Measurements from ENCODE around the gene RAB15.

RAB15 gene

DNA sequence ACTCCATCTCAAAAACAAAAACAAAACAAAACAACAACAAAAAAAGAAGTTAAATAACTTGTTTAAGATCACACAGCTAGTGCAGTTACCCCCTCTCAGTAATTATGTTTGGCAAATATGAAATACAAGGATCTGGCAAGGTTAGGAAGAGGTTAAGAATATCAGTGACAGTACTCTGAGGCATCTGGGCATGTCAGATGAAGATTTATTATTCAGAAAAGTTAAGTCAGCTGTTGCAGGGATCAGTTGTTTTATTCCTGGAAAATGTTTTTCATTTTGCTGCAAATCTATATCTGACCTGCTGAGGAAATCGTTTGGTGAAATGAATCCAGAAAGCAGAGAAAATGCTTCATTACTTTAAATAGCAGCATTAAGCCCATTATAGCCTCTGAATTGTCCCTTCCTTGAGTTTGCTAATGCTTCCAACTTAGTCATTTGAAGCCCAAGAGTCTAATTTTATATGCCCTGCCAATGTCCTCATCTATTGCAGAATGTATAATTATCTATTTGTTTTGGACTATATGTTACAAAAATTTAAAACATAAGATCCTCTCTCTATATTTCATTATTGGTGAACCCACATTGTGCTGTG is 37.7 kb downstream of the RAB15 start:
- Histone ChIP-seq H3K4me3 (ENCODE audit: low read length) (no peak overlapping the region), H3K79me2 (ENCODE audit: low read length) (peaks cover 18% of the 10 kb centered on the region), H3K4me2 (ENCODE audit: low read depth, low read length) (no peak overlapping the region), H3F3A (ENCODE audit: insufficient read depth, low read length) (peaks cover 11% of the 10 kb centered on the region; the same call in 1 of the 2 replicates), H3K9me2 (replicated peaks; ENCODE audit: insufficient read depth, low read length) (no peaks in the 10 kb centered on the region), H3K9ac (ENCODE audit: low read length) (no peak overlapping the region), H4K20me1 (ENCODE audit: insufficient read depth, low read length) (no peaks in the 10 kb centered on the region), H3K36me3 (replicated peaks; ENCODE audit: insufficient read depth, low read length) (no peaks in the 10 kb centered on the region; the same call in 1 of the 2 replicates), H3K9me3 (replicated peaks; ENCODE audit: insufficient read depth, low read length) (no peaks in the 10 kb centered on the region), H3K4me1 (ENCODE audit: low read length) (peaks cover 31% of the 10 kb centered on the region), H3K27ac (ENCODE audit: low read length) (no peak overlapping the region), H3K27me3 (replicated peaks; ENCODE audit: insufficient read depth, low read length) (no peaks in the 10 kb centered on the region), H2AFZ (ENCODE audit: low read length) (no peak overlapping the region)
- no peak for DNase-seq
- TF ChIP-seq EZH2 (optimal IDR thresholded peaks at IDR 0.05; ENCODE audit: low read depth, low read length) (no peak), EZH2phosphoT487 (IDR thresholded peaks at IDR 0.05; ENCODE audit: low read length) (no peak)
- TF ChIP-seq, protein P1, sequence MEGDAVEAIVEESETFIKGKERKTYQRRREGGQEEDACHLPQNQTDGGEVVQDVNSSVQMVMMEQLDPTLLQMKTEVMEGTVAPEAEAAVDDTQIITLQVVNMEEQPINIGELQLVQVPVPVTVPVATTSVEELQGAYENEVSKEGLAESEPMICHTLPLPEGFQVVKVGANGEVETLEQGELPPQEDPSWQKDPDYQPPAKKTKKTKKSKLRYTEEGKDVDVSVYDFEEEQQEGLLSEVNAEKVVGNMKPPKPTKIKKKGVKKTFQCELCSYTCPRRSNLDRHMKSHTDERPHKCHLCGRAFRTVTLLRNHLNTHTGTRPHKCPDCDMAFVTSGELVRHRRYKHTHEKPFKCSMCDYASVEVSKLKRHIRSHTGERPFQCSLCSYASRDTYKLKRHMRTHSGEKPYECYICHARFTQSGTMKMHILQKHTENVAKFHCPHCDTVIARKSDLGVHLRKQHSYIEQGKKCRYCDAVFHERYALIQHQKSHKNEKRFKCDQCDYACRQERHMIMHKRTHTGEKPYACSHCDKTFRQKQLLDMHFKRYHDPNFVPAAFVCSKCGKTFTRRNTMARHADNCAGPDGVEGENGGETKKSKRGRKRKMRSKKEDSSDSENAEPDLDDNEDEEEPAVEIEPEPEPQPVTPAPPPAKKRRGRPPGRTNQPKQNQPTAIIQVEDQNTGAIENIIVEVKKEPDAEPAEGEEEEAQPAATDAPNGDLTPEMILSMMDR (IDR thresholded peaks at IDR 0.05; ENCODE audit: low read length), result no peak

GRCh38 chr14:64932231-64932630 is 39.9 kb downstream of the RAB15 start:
- Histone ChIP-seq H3K27me3 (replicated peaks; ENCODE audit: insufficient read depth, low read length) (no peaks in the 10 kb centered on the region), H3K9ac (ENCODE audit: low read length) (no peak overlapping the region), H3F3A (ENCODE audit: insufficient read depth, low read length) (peaks cover 21% of the 10 kb centered on the region), H3K4me3 (ENCODE audit: low read length) (no peak overlapping the region), H3K36me3 (replicated peaks; ENCODE audit: insufficient read depth, low read length) (no peaks in the 10 kb centered on the region; the same call in 1 of the 2 replicates), H3K4me2 (ENCODE audit: low read depth, low read length) (no peak overlapping the region), H3K4me1 (ENCODE audit: low read length) (peaks cover 39% of the 10 kb centered on the region), H3K79me2 (ENCODE audit: low read length) (peaks cover 11% of the 10 kb centered on the region), H3K27ac (ENCODE audit: low read length) (no peak overlapping the region), H4K20me1 (ENCODE audit: insufficient read depth, low read length) (no peaks in the 10 kb centered on the region), H3K9me2 (replicated peaks; ENCODE audit: insufficient read depth, low read length) (no peaks in the 10 kb centered on the region), H3K9me3 (replicated peaks; ENCODE audit: insufficient read depth, low read length) (no peaks in the 10 kb centered on the region), H2AFZ (ENCODE audit: low read length) (no peak overlapping the region)
- DNase-seq, result no peak
- no peak for TF ChIP-seq EZH2 (optimal IDR thresholded peaks at IDR 0.05; ENCODE audit: low read depth, low read length)
- TF ChIP-seq, protein P1 (IDR thresholded peaks at IDR 0.05; ENCODE audit: low read length), result no peak
- no peak for TF ChIP-seq EZH2phosphoT487 (IDR thresholded peaks at IDR 0.05; ENCODE audit: low read length)

- no peak for TF ChIP-seq EZH2 (optimal IDR thresholded peaks at IDR 0.05; ENCODE audit: low read depth, low read length)
- TF ChIP-seq EZH2phosphoT487 (IDR thresholded peaks at IDR 0.05; ENCODE audit: low read length), result no peak
- TF ChIP-seq, protein P1 (IDR thresholded peaks at IDR 0.05; ENCODE audit: low read length), result no peak
- no peaks in the 10 kb centered on the region for H3K27me3 ChIP-seq (replicated peaks; ENCODE audit: insufficient read depth, low read length)
- H3K9me3 ChIP-seq (replicated peaks; ENCODE audit: insufficient read depth, low read length), result no peaks in the 10 kb centered on the region
- no peak overlapping the region for H3K27ac ChIP-seq (ENCODE audit: low read length)
- peaks cover 17% of the 10 kb centered on the region for H3K79me2 ChIP-seq (ENCODE audit: low read length)
- H3K9me2 ChIP-seq (replicated peaks; ENCODE audit: insufficient read depth, low read length), result no peaks in the 10 kb centered on the region
- H4K20me1 ChIP-seq (ENCODE audit: insufficient read depth, low read length), result no peaks in the 10 kb centered on the region
- peaks cover 34% of the 10 kb centered on the region for H3K4me1 ChIP-seq (ENCODE audit: low read length)
- H3F3A ChIP-seq (ENCODE audit: insufficient read depth, low read length), result peaks cover 14% of the 10 kb centered on the region
- no peak overlapping the region for H3K4me3 ChIP-seq (ENCODE audit: low read length)
- H3K9ac ChIP-seq (ENCODE audit: low read length), result no peak overlapping the region
- no peaks in the 10 kb centered on the region; the same call in 1 of the 2 replicates for H3K36me3 ChIP-seq (replicated peaks; ENCODE audit: insufficient read depth, low read length)
- no peak overlapping the region for H3K4me2 ChIP-seq (ENCODE audit: low read depth, low read length)
- no peak overlapping the region for H2AFZ ChIP-seq (ENCODE audit: low read length)
- no peak for DNase-seq
Measured at GRCh38 chr14:64931123-64931522, 41.0 kb downstream of the RAB15 start.
